WTC11 (cell line): ENCODE results near the gene IZUMO4. TPM values are rescaled to one million over a fixed set of nuclear protein-coding genes. Genes with fewer than 3 reads are reported as not detected.

Experiments used
- ATAC-seq: fragments of 200-7000 bp; cut with Tn5 transposase; 2 replicates; pipeline ENCODE4 v1.10.0; 2021; ENCODE audit warnings: mild to moderate bottlenecking, moderate library complexity
- CTCF ChIA-PET: fragments of 300-600 bp; sonication (Branson Sonifier 250); formaldehyde crosslinking; loops from one replicate; lab custom pipeline; 2021; ENCODE audit warnings: antibody characterized with exemption; lab: Charles Lee
- POLR2A ChIA-PET: fragments of 350-600 bp; sonication (Branson Sonifier 250); formaldehyde crosslinking; loops from one replicate; lab custom pipeline; 2021; ENCODE audit warnings: antibody characterized with exemption; lab: Charles Lee
- DNase-seq: peaks from one replicate; pipeline ENCODE4 v3.0.0; 2021; ENCODE audit warnings: low spot score
- H3K27ac Mint-ChIP-seq: 2 replicates; pipeline ENCODE4 v1.8.0; 2021; ENCODE audit warnings: mixed read lengths
- H3K27me3 Mint-ChIP-seq: 2 replicates; pipeline ENCODE4 v1.8.0; 2021; ENCODE audit warnings: low read depth, mild to moderate bottlenecking, moderate library complexity, mixed read lengths
- H3K36me3 Mint-ChIP-seq: 2 replicates; pipeline ENCODE4 v1.8.0; 2021; ENCODE audit warnings: mixed read lengths
- H3K4me1 Mint-ChIP-seq: 2 replicates; pipeline ENCODE4 v1.8.0; 2022; ENCODE audit warnings: mixed read lengths
- H3K4me3 Mint-ChIP-seq: 2 replicates; pipeline ENCODE4 v1.8.0; 2021; ENCODE audit warnings: mild to moderate bottlenecking, moderate library complexity, mixed read lengths
- H3K9me3 Mint-ChIP-seq: 2 replicates; pipeline ENCODE4 v1.8.0; 2021; ENCODE audit warnings: mixed read lengths
- AFF4 ChIP-seq: sonication (generic); formaldehyde crosslinking; IDR thresholded peaks from 2 replicates; pipeline ENCODE4 v1.8.1; 2023; ENCODE audit warnings: mild to moderate bottlenecking, missing genetic modification reagents, borderline replicate concordance
- ETV6 ChIP-seq: sonication (generic); formaldehyde crosslinking; IDR thresholded peaks from 2 replicates; pipeline ENCODE4 v1.8.1; 2022; ENCODE audit warnings: mild to moderate bottlenecking, missing genetic modification reagents
- MXD4 ChIP-seq: fragments of 250-450 bp; sonication (Bioruptor Pico); IDR thresholded peaks from 2 replicates; pipeline ENCODE4 v1.8.0; 2021; ENCODE audit warnings: mild to moderate bottlenecking, moderate library complexity, borderline replicate concordance
- NR2C2 ChIP-seq: sonication (generic); formaldehyde crosslinking; IDR thresholded peaks from 2 replicates; pipeline ENCODE4 v1.8.0; 2022; ENCODE audit warnings: mild to moderate bottlenecking, missing genetic modification reagents
- PRDM15 ChIP-seq: sonication (generic); formaldehyde crosslinking; IDR thresholded peaks from 2 replicates; pipeline ENCODE4 v1.8.0; 2022; ENCODE audit warnings: missing genetic modification reagents
- RELA ChIP-seq: sonication (generic); formaldehyde crosslinking; IDR thresholded peaks from 2 replicates; pipeline ENCODE4 v1.8.1; 2022; ENCODE audit warnings: missing genetic modification reagents, mild to moderate bottlenecking, borderline replicate concordance
- SOX15 ChIP-seq: fragments of 250-450 bp; sonication (Bioruptor Pico); IDR thresholded peaks from 2 replicates; pipeline ENCODE4 v1.9.0; 2021; ENCODE audit warnings: mild to moderate bottlenecking
- STAT6 ChIP-seq: sonication (generic); formaldehyde crosslinking; conservative IDR thresholded peaks from 2 replicates; pipeline ENCODE4 v1.8.1; 2023; ENCODE audit warnings: mild to moderate bottlenecking, low read depth, missing genetic modification reagents, moderate library complexity
- TEAD1 ChIP-seq: sonication (generic); formaldehyde crosslinking; IDR thresholded peaks from 2 replicates; pipeline ENCODE4 v1.8.0; 2022; ENCODE audit warnings: mild to moderate bottlenecking, missing genetic modification reagents
- ZNF317 ChIP-seq: sonication (generic); formaldehyde crosslinking; IDR thresholded peaks from 2 replicates; pipeline ENCODE4 v1.8.1; 2023; ENCODE audit warnings: low read depth, mild to moderate bottlenecking, moderate library complexity, missing genetic modification reagents, borderline replicate concordance
- ZNF396 ChIP-seq: fragments of 250-450 bp; sonication (Bioruptor Pico); IDR thresholded peaks from 2 replicates; pipeline ENCODE4 v1.8.0; 2021; ENCODE audit warnings: mild to moderate bottlenecking, moderate library complexity, borderline replicate concordance
- ZNF425 ChIP-seq: fragments of 250-450 bp; sonication (Bioruptor Pico); conservative IDR thresholded peaks from 2 replicates; pipeline ENCODE4 v1.9.0; 2021; ENCODE audit warnings: mild to moderate bottlenecking
- total RNA-seq: library from RNA; stranded (reverse); gene quantifications from 3 replicates; pipeline ENCODE4 v1.2.3, GENCODE V29; 2021
- TF ChIP-seq, protein P1 (sequence below): sonication (generic); formaldehyde crosslinking; IDR thresholded peaks from 2 replicates; pipeline ENCODE4 v1.8.1; 2023; ENCODE audit warnings: mild to moderate bottlenecking, moderate library complexity, missing genetic modification reagents
- TF ChIP-seq, protein P2 (sequence below): sonication (generic); formaldehyde crosslinking; IDR thresholded peaks from 2 replicates; pipeline ENCODE4 v1.8.1; 2023; ENCODE audit warnings: mild to moderate bottlenecking, missing genetic modification reagents, moderate library complexity
- TF ChIP-seq, protein P3 (sequence below): sonication (generic); formaldehyde crosslinking; IDR thresholded peaks from 2 replicates; pipeline ENCODE4 v1.8.0; 2023; ENCODE audit warnings: mild to moderate bottlenecking, missing genetic modification reagents
- TF ChIP-seq, protein P4 (sequence below): sonication (generic); formaldehyde crosslinking; IDR thresholded peaks from 2 replicates; pipeline ENCODE4 v1.8.1; 2022; ENCODE audit warnings: low read depth, missing genetic modification reagents, borderline replicate concordance

Gene IZUMO4
- total RNA-seq, 1 experiment from 2014 or later: 1.9 TPM

GRCh38 chr19:2113439-2114211 lies 16.9 kb downstream of the IZUMO4 start:
- CTCF ChIA-PET: interaction anchor here (0.6 kb wide), 1 partner anchor 42 kb away, joined by 3 read pairs; no protein-coding TSS in a partner anchor
- H3K9me3 Mint-ChIP-seq: no peaks in the 10 kb centered on the region
- H3K27me3 Mint-ChIP-seq: no peaks in the 10 kb centered on the region
- H3K36me3 Mint-ChIP-seq: peaks cover 54% of the 10 kb centered on the region
- DNase-seq: no peak
- H3K27ac Mint-ChIP-seq: no peak overlapping the region
- no peaks in the 10 kb centered on the region for H3K4me1 Mint-ChIP-seq
- H3K4me3 Mint-ChIP-seq: no peak overlapping the region
- POLR2A ChIA-PET: interaction anchor here (0.5 kb wide), 1 partner anchor 33 kb away, joined by 4 read pairs; no protein-coding TSS in a partner anchor
- ATAC-seq: no peak
- no peak for TF ChIP-seq ETV6 (CRISPR knock-in tag)
- no peak for TF ChIP-seq TEAD1 (CRISPR knock-in tag)
- no peak for TF ChIP-seq ZNF317 (CRISPR knock-in tag)
- no peak for TF ChIP-seq SOX15 (CRISPR knock-in tag)
- TF ChIP-seq STAT6 (CRISPR knock-in tag): no peak
- TF ChIP-seq, protein P1, sequence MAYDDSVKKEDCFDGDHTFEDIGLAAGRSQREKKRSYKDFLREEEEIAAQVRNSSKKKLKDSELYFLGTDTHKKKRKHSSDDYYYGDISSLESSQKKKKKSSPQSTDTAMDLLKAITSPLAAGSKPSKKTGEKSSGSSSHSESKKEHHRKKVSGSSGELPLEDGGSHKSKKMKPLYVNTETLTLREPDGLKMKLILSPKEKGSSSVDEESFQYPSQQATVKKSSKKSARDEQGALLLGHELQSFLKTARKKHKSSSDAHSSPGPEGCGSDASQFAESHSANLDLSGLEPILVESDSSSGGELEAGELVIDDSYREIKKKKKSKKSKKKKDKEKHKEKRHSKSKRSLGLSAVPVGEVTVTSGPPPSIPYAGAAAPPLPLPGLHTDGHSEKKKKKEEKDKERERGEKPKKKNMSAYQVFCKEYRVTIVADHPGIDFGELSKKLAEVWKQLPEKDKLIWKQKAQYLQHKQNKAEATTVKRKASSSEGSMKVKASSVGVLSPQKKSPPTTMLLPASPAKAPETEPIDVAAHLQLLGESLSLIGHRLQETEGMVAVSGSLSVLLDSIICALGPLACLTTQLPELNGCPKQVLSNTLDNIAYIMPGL (CRISPR knock-in tag): no peak
- TF ChIP-seq, protein P2, sequence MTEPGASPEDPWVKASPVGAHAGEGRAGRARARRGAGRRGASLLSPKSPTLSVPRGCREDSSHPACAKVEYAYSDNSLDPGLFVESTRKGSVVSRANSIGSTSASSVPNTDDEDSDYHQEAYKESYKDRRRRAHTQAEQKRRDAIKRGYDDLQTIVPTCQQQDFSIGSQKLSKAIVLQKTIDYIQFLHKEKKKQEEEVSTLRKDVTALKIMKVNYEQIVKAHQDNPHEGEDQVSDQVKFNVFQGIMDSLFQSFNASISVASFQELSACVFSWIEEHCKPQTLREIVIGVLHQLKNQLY: no peak
- TF ChIP-seq NR2C2: no peak
- TF ChIP-seq, protein P3, sequence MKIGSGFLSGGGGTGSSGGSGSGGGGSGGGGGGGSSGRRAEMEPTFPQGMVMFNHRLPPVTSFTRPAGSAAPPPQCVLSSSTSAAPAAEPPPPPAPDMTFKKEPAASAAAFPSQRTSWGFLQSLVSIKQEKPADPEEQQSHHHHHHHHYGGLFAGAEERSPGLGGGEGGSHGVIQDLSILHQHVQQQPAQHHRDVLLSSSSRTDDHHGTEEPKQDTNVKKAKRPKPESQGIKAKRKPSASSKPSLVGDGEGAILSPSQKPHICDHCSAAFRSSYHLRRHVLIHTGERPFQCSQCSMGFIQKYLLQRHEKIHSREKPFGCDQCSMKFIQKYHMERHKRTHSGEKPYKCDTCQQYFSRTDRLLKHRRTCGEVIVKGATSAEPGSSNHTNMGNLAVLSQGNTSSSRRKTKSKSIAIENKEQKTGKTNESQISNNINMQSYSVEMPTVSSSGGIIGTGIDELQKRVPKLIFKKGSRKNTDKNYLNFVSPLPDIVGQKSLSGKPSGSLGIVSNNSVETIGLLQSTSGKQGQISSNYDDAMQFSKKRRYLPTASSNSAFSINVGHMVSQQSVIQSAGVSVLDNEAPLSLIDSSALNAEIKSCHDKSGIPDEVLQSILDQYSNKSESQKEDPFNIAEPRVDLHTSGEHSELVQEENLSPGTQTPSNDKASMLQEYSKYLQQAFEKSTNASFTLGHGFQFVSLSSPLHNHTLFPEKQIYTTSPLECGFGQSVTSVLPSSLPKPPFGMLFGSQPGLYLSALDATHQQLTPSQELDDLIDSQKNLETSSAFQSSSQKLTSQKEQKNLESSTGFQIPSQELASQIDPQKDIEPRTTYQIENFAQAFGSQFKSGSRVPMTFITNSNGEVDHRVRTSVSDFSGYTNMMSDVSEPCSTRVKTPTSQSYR: no peak
- TF ChIP-seq, protein P4, sequence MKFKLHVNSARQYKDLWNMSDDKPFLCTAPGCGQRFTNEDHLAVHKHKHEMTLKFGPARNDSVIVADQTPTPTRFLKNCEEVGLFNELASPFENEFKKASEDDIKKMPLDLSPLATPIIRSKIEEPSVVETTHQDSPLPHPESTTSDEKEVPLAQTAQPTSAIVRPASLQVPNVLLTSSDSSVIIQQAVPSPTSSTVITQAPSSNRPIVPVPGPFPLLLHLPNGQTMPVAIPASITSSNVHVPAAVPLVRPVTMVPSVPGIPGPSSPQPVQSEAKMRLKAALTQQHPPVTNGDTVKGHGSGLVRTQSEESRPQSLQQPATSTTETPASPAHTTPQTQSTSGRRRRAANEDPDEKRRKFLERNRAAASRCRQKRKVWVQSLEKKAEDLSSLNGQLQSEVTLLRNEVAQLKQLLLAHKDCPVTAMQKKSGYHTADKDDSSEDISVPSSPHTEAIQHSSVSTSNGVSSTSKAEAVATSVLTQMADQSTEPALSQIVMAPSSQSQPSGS (CRISPR knock-in tag): no peak
- TF ChIP-seq AFF4 (CRISPR knock-in tag): no peak
- no peak for TF ChIP-seq MXD4 (CRISPR knock-in tag)
- no peak for TF ChIP-seq PRDM15 (CRISPR knock-in tag)
- no peak for TF ChIP-seq ZNF425 (CRISPR knock-in tag)
- TF ChIP-seq RELA (CRISPR knock-in tag): no peak
- TF ChIP-seq ZNF396 (CRISPR knock-in tag): no peak
